ENCODE results near the gene ARVCF.
A peak's percentile ranks its signal among the peaks of the same experiment; 100 is the strongest.

Gene ARVCF

DNA sequence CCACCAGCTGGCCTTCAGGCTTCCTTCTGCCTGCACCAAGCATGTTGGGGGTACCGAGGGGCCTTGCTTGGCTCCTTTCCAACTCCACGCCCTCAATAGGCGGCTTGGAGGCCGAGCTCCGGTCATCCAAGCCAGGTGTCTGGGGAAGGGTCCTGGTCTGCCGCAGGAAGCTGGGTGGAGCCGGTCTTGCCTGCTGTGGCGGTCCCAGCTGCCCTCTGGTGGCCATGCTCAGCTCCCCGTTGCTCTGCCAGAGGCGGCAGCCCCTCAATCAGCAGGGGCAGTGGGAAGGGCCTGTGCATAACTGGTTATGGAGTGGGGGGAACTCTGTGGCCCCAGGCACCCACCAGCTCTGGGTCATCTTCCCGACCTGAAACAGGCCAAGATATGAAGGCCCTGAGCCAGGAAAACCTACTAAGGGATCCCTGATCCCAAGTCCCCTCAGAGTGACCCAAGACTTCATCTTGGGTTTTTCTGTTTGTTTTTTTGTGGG, 3.2 kb downstream of the ARVCF start:
- Histone ChIP-seq H3K9me3 (ENCODE audit: control insufficient read depth, insufficient read depth, low read depth, low read length) (no peaks in the 10 kb centered on the region), H3K4me3 (ENCODE audit: low read depth, low read length) (no peak overlapping the region), H3K4me1 (ENCODE audit: control insufficient read depth, insufficient read depth, low read length) (no peaks in the 10 kb centered on the region), H3K36me3 (ENCODE audit: control insufficient read depth in 2 of 2, insufficient read depth in 1 of 2, low read length in 2 of 2) (no peaks in the 10 kb centered on the region), H3K27ac (ENCODE audit: extremely low read depth, low read depth, low read length) (no peak overlapping the region)
- ChIA-PET CTCF (interaction anchor here (0.6 to 6.9 kb wide), 23 partner anchors 10 to 283 kb away, joined by 3 to 150 read pairs (median 5); no protein-coding TSS in a partner anchor), POLR2A (interaction anchor here (0.9 to 3.9 kb wide), 3 partner anchors 27 to 43 kb away, joined by 3 to 26 read pairs (median 3); no protein-coding TSS in a partner anchor)
- 0 out of 2 replicates have a peak, but pooled peaks have one; percentile 20 for TF ChIP-seq ZXDB (tag by site-specific recombination; IDR thresholded peaks at IDR 0.05)
- TF ChIP-seq, protein P1, sequence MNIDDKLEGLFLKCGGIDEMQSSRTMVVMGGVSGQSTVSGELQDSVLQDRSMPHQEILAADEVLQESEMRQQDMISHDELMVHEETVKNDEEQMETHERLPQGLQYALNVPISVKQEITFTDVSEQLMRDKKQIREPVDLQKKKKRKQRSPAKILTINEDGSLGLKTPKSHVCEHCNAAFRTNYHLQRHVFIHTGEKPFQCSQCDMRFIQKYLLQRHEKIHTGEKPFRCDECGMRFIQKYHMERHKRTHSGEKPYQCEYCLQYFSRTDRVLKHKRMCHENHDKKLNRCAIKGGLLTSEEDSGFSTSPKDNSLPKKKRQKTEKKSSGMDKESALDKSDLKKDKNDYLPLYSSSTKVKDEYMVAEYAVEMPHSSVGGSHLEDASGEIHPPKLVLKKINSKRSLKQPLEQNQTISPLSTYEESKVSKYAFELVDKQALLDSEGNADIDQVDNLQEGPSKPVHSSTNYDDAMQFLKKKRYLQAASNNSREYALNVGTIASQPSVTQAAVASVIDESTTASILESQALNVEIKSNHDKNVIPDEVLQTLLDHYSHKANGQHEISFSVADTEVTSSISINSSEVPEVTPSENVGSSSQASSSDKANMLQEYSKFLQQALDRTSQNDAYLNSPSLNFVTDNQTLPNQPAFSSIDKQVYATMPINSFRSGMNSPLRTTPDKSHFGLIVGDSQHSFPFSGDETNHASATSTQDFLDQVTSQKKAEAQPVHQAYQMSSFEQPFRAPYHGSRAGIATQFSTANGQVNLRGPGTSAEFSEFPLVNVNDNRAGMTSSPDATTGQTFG (tag by site-specific recombination; IDR thresholded peaks at IDR 0.05; ENCODE audit: borderline replicate concordance): no peak
- TF ChIP-seq ZNF521 (tag by site-specific recombination; IDR thresholded peaks at IDR 0.05): no peak
- TF ChIP-seq ZNF624 (tag by site-specific recombination; IDR thresholded peaks at IDR 0.05): no peak
- TF ChIP-seq ZNF600 (tag by site-specific recombination; IDR thresholded peaks at IDR 0.05): peak; percentile 75
- TF ChIP-seq ZNF302 (tag by site-specific recombination; IDR thresholded peaks at IDR 0.05; ENCODE audit: low read depth): no peak
- no peak for TF ChIP-seq GLI2 (tag by site-specific recombination; IDR thresholded peaks at IDR 0.05; ENCODE audit: borderline replicate concordance, low read depth)
- no peak for TF ChIP-seq SCRT1 (tag by site-specific recombination; IDR thresholded peaks at IDR 0.05; ENCODE audit: borderline replicate concordance)
- TF ChIP-seq ZNF654 (tag by site-specific recombination; IDR thresholded peaks at IDR 0.05; ENCODE audit: low read depth): peak; percentile 43
- no peak for TF ChIP-seq EGR2 (tag by site-specific recombination; IDR thresholded peaks at IDR 0.05; ENCODE audit: low read depth)
- TF ChIP-seq, protein P2, sequence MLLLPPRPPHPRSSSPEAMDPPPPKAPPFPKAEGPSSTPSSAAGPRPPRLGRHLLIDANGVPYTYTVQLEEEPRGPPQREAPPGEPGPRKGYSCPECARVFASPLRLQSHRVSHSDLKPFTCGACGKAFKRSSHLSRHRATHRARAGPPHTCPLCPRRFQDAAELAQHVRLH (tag by site-specific recombination; IDR thresholded peaks at IDR 0.05): no peak
- no peak for TF ChIP-seq ZNF132 (tag by site-specific recombination; IDR thresholded peaks at IDR 0.05; ENCODE audit: borderline replicate concordance)
- no peak for TF ChIP-seq GLIS1 (tag by site-specific recombination; IDR thresholded peaks at IDR 0.05)
- TF ChIP-seq FEZF1 (tag by site-specific recombination; IDR thresholded peaks at IDR 0.05): no peak
- no peak for TF ChIP-seq ZNF121 (tag by site-specific recombination; IDR thresholded peaks at IDR 0.05)
- TF ChIP-seq GLI4 (tag by site-specific recombination; IDR thresholded peaks at IDR 0.05): no peak
- TF ChIP-seq, protein P3, sequence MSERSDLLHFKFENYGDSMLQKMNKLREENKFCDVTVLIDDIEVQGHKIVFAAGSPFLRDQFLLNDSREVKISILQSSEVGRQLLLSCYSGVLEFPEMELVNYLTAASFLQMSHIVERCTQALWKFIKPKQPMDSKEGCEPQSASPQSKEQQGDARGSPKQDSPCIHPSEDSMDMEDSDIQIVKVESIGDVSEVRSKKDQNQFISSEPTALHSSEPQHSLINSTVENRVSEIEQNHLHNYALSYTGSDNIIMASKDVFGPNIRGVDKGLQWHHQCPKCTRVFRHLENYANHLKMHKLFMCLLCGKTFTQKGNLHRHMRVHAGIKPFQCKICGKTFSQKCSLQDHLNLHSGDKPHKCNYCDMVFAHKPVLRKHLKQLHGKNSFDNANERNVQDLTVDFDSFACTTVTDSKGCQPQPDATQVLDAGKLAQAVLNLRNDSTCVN (tag by site-specific recombination; optimal IDR thresholded peaks at IDR 0.05): no peak
- TF ChIP-seq KLF1 (tag by site-specific recombination; IDR thresholded peaks at IDR 0.05): peak; percentile 53
- TF ChIP-seq ZNF2 (tag by site-specific recombination; IDR thresholded peaks at IDR 0.05): peak; percentile 83
- no peak for TF ChIP-seq BCL11A (tag by site-specific recombination; IDR thresholded peaks at IDR 0.05; ENCODE audit: low read depth)
- TF ChIP-seq ZSCAN30 (tag by site-specific recombination; IDR thresholded peaks at IDR 0.05): 0 out of 2 replicates have a peak, but pooled peaks have one; percentile 28
- TF ChIP-seq ZNF324 (tag by site-specific recombination; IDR thresholded peaks at IDR 0.05): no peak
- TF ChIP-seq ZNF184 (tag by site-specific recombination; IDR thresholded peaks at IDR 0.05): no peak
- TF ChIP-seq ZBTB21 (tag by site-specific recombination; IDR thresholded peaks at IDR 0.05): no peak
- TF ChIP-seq, protein P4, sequence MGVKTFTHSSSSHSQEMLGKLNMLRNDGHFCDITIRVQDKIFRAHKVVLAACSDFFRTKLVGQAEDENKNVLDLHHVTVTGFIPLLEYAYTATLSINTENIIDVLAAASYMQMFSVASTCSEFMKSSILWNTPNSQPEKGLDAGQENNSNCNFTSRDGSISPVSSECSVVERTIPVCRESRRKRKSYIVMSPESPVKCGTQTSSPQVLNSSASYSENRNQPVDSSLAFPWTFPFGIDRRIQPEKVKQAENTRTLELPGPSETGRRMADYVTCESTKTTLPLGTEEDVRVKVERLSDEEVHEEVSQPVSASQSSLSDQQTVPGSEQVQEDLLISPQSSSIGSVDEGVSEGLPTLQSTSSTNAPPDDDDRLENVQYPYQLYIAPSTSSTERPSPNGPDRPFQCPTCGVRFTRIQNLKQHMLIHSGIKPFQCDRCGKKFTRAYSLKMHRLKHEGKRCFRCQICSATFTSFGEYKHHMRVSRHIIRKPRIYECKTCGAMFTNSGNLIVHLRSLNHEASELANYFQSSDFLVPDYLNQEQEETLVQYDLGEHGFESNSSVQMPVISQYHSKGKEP (tag by site-specific recombination; IDR thresholded peaks at IDR 0.05): no peak
- TF ChIP-seq, protein P5, sequence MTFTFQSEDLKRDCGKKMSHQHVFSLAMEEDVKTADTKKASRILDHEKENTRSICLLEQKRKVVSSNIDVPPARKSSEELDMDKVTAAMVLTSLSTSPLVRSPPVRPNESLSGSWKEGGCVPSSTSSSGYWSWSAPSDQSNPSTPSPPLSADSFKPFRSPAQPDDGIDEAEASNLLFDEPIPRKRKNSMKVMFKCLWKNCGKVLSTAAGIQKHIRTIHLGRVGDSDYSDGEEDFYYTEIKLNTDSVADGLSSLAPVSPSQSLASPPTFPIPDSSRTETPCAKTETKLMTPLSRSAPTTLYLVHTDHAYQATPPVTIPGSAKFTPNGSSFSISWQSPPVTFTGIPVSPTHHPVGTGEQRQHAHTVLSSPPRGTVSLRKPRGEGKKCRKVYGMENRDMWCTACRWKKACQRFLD (tag by site-specific recombination; IDR thresholded peaks at IDR 0.05): no peak
- TF ChIP-seq, protein P6, sequence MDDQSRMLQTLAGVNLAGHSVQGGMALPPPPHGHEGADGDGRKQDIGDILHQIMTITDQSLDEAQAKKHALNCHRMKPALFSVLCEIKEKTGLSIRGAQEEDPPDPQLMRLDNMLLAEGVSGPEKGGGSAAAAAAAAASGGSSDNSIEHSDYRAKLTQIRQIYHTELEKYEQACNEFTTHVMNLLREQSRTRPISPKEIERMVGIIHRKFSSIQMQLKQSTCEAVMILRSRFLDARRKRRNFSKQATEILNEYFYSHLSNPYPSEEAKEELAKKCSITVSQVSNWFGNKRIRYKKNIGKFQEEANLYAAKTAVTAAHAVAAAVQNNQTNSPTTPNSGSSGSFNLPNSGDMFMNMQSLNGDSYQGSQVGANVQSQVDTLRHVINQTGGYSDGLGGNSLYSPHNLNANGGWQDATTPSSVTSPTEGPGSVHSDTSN (CRISPR knock-in tag; IDR thresholded peaks at IDR 0.05): peak; percentile 54; the same call in 1 of the 2 replicates
- TF ChIP-seq, protein P7, sequence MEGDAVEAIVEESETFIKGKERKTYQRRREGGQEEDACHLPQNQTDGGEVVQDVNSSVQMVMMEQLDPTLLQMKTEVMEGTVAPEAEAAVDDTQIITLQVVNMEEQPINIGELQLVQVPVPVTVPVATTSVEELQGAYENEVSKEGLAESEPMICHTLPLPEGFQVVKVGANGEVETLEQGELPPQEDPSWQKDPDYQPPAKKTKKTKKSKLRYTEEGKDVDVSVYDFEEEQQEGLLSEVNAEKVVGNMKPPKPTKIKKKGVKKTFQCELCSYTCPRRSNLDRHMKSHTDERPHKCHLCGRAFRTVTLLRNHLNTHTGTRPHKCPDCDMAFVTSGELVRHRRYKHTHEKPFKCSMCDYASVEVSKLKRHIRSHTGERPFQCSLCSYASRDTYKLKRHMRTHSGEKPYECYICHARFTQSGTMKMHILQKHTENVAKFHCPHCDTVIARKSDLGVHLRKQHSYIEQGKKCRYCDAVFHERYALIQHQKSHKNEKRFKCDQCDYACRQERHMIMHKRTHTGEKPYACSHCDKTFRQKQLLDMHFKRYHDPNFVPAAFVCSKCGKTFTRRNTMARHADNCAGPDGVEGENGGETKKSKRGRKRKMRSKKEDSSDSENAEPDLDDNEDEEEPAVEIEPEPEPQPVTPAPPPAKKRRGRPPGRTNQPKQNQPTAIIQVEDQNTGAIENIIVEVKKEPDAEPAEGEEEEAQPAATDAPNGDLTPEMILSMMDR (tag by site-specific recombination; IDR thresholded peaks at IDR 0.05): peak; percentile 86
